WTC11 (cell line): ENCODE data around the gene GALNTL6. TPM values are rescaled to one million over a fixed set of nuclear protein-coding genes. Genes with fewer than 3 reads are reported as not detected.

Experiments
- ATAC-seq: fragments of 200-7000 bp; cut with Tn5 transposase; 2 replicates; pipeline ENCODE4 v1.10.0; 2021; ENCODE audit warnings: mild to moderate bottlenecking, moderate library complexity
- CTCF ChIA-PET: fragments of 300-600 bp; sonication (Branson Sonifier 250); formaldehyde crosslinking; loops from one replicate; lab custom pipeline; 2021; ENCODE audit warnings: antibody characterized with exemption; lab: Charles Lee
- POLR2A ChIA-PET: fragments of 350-600 bp; sonication (Branson Sonifier 250); formaldehyde crosslinking; loops from one replicate; lab custom pipeline; 2021; ENCODE audit warnings: antibody characterized with exemption; lab: Charles Lee
- DNase-seq: peaks from one replicate; pipeline ENCODE4 v3.0.0; 2021; ENCODE audit warnings: low spot score
- H3K27ac Mint-ChIP-seq: 2 replicates; pipeline ENCODE4 v1.8.0; 2021; ENCODE audit warnings: mixed read lengths
- H3K27me3 Mint-ChIP-seq: 2 replicates; pipeline ENCODE4 v1.8.0; 2021; ENCODE audit warnings: low read depth, mild to moderate bottlenecking, moderate library complexity, mixed read lengths
- H3K36me3 Mint-ChIP-seq: 2 replicates; pipeline ENCODE4 v1.8.0; 2021; ENCODE audit warnings: mixed read lengths
- H3K4me1 Mint-ChIP-seq: 2 replicates; pipeline ENCODE4 v1.8.0; 2022; ENCODE audit warnings: mixed read lengths
- H3K4me3 Mint-ChIP-seq: 2 replicates; pipeline ENCODE4 v1.8.0; 2021; ENCODE audit warnings: mild to moderate bottlenecking, moderate library complexity, mixed read lengths
- H3K9me3 Mint-ChIP-seq: 2 replicates; pipeline ENCODE4 v1.8.0; 2021; ENCODE audit warnings: mixed read lengths
- ATF1 ChIP-seq: sonication (generic); formaldehyde crosslinking; IDR thresholded peaks from 2 replicates; pipeline ENCODE4 v1.8.1; 2023; ENCODE audit warnings: mild to moderate bottlenecking, moderate library complexity, missing genetic modification reagents
- CBFB ChIP-seq: sonication (generic); formaldehyde crosslinking; IDR thresholded peaks from 2 replicates; pipeline ENCODE4 v1.8.1; 2022; ENCODE audit warnings: mild to moderate bottlenecking, low read depth, missing genetic modification reagents
- CREB1 ChIP-seq: sonication (generic); formaldehyde crosslinking; IDR thresholded peaks from 2 replicates; pipeline ENCODE4 v1.8.0; 2023; ENCODE audit warnings: mild to moderate bottlenecking, missing genetic modification reagents
- FOXK1 ChIP-seq: sonication (generic); formaldehyde crosslinking; IDR thresholded peaks from 2 replicates; pipeline ENCODE4 v1.8.0; 2022; ENCODE audit warnings: mild to moderate bottlenecking, moderate library complexity, missing genetic modification reagents
- RORB ChIP-seq: fragments of 250-450 bp; sonication (Bioruptor Pico); IDR thresholded peaks from 2 replicates; pipeline ENCODE4 v1.9.0; 2021; ENCODE audit warnings: mild to moderate bottlenecking
- SMAD4 ChIP-seq: sonication (generic); formaldehyde crosslinking; IDR thresholded peaks from 2 replicates; pipeline ENCODE4 v1.8.0; 2022; ENCODE audit warnings: mild to moderate bottlenecking, missing genetic modification reagents
- total RNA-seq: library from RNA; stranded (reverse); gene quantifications from 3 replicates; pipeline ENCODE4 v1.2.3, GENCODE V29; 2021
- TF ChIP-seq, protein P1 (sequence below): sonication (generic); formaldehyde crosslinking; IDR thresholded peaks from 2 replicates; pipeline ENCODE4 v1.8.0; 2022; ENCODE audit warnings: mild to moderate bottlenecking, missing genetic modification reagents
- TF ChIP-seq, protein P2 (sequence below): fragments of 250-450 bp; sonication (Bioruptor Pico); IDR thresholded peaks from 2 replicates; pipeline ENCODE4 v2.1.2; 2022; ENCODE audit warnings: mild to moderate bottlenecking, moderate library complexity
- TF ChIP-seq, protein P3 (sequence below): sonication (generic); formaldehyde crosslinking; IDR thresholded peaks from 2 replicates; pipeline ENCODE4 v1.8.1; 2022; ENCODE audit warnings: low read depth, missing genetic modification reagents, borderline replicate concordance
- TF ChIP-seq, protein P4 (sequence below): sonication (generic); formaldehyde crosslinking; IDR thresholded peaks from 2 replicates; pipeline ENCODE4 v1.8.0; 2022; ENCODE audit warnings: mild to moderate bottlenecking, missing genetic modification reagents
- TF ChIP-seq, protein P5 (sequence below): sonication (generic); formaldehyde crosslinking; conservative IDR thresholded peaks from 2 replicates; pipeline ENCODE4 v1.8.1; 2023; ENCODE audit warnings: mild to moderate bottlenecking, low read depth, missing genetic modification reagents, moderate library complexity
- TF ChIP-seq, protein P6 (sequence below): sonication (generic); formaldehyde crosslinking; IDR thresholded peaks from 2 replicates; pipeline ENCODE4 v1.8.1; 2022; ENCODE audit warnings: missing genetic modification reagents, borderline replicate concordance
- TF ChIP-seq, protein P7 (sequence below): sonication (generic); formaldehyde crosslinking; IDR thresholded peaks from 2 replicates; pipeline ENCODE4 v1.8.0; 2023; ENCODE audit warnings: missing genetic modification reagents, mild to moderate bottlenecking, borderline replicate concordance

Gene GALNTL6
- total RNA-seq, 1 experiment from 2014 or later, result 0.24 TPM

DNA sequence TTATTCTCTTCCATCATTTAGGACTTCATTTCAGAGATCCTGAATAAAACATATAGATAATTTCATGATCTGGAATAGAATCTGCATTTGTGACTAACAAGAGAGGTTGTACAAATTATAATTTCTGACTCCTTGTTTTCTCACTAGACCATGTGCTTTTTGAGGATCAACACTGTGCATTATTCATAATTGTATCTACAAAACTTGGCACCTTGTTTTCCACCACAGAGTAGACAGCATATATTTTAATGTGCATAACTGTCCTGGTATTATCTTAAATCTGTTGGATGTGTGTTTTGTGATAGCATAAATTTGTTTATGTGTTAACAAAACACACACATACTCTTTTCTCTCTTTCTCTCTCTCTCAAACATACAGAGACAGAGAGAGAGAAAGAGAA, 840.5 kb downstream of the GALNTL6 start:
- POLR2A ChIA-PET, result no interaction called here
- DNase-seq, result no peak
- no peak overlapping the region for H3K27ac Mint-ChIP-seq
- H3K9me3 Mint-ChIP-seq, result no peaks in the 10 kb centered on the region
- H3K36me3 Mint-ChIP-seq, result no peaks in the 10 kb centered on the region
- TF ChIP-seq, protein P1, sequence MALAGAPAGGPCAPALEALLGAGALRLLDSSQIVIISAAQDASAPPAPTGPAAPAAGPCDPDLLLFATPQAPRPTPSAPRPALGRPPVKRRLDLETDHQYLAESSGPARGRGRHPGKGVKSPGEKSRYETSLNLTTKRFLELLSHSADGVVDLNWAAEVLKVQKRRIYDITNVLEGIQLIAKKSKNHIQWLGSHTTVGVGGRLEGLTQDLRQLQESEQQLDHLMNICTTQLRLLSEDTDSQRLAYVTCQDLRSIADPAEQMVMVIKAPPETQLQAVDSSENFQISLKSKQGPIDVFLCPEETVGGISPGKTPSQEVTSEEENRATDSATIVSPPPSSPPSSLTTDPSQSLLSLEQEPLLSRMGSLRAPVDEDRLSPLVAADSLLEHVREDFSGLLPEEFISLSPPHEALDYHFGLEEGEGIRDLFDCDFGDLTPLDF (CRISPR knock-in tag), result no peak
- TF ChIP-seq SMAD4 (CRISPR knock-in tag) (no peak), FOXK1 (no peak), CREB1 (no peak), CBFB (CRISPR knock-in tag) (no peak), ATF1 (CRISPR knock-in tag) (no peak), RORB (CRISPR knock-in tag) (no peak)
- TF ChIP-seq, protein P2, sequence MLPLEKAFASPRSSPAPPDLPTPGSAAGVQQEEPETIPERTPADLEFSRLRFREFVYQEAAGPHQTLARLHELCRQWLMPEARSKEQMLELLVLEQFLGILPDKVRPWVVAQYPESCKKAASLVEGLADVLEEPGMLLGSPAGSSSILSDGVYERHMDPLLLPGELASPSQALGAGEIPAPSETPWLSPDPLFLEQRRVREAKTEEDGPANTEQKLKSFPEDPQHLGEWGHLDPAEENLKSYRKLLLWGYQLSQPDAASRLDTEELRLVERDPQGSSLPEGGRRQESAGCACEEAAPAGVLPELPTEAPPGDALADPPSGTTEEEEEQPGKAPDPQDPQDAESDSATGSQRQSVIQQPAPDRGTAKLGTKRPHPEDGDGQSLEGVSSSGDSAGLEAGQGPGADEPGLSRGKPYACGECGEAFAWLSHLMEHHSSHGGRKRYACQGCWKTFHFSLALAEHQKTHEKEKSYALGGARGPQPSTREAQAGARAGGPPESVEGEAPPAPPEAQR (CRISPR knock-in tag), result no peak
- TF ChIP-seq, protein P3, sequence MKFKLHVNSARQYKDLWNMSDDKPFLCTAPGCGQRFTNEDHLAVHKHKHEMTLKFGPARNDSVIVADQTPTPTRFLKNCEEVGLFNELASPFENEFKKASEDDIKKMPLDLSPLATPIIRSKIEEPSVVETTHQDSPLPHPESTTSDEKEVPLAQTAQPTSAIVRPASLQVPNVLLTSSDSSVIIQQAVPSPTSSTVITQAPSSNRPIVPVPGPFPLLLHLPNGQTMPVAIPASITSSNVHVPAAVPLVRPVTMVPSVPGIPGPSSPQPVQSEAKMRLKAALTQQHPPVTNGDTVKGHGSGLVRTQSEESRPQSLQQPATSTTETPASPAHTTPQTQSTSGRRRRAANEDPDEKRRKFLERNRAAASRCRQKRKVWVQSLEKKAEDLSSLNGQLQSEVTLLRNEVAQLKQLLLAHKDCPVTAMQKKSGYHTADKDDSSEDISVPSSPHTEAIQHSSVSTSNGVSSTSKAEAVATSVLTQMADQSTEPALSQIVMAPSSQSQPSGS, result no peak
- TF ChIP-seq, protein P4, sequence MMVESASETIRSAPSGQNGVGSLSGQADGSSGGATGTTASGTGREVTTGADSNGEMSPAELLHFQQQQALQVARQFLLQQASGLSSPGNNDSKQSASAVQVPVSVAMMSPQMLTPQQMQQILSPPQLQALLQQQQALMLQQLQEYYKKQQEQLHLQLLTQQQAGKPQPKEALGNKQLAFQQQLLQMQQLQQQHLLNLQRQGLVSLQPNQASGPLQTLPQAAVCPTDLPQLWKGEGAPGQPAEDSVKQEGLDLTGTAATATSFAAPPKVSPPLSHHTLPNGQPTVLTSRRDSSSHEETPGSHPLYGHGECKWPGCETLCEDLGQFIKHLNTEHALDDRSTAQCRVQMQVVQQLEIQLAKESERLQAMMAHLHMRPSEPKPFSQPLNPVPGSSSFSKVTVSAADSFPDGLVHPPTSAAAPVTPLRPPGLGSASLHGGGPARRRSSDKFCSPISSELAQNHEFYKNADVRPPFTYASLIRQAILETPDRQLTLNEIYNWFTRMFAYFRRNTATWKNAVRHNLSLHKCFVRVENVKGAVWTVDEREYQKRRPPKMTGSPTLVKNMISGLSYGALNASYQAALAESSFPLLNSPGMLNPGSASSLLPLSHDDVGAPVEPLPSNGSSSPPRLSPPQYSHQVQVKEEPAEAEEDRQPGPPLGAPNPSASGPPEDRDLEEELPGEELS (CRISPR knock-in tag), result no peak
- TF ChIP-seq, protein P5, sequence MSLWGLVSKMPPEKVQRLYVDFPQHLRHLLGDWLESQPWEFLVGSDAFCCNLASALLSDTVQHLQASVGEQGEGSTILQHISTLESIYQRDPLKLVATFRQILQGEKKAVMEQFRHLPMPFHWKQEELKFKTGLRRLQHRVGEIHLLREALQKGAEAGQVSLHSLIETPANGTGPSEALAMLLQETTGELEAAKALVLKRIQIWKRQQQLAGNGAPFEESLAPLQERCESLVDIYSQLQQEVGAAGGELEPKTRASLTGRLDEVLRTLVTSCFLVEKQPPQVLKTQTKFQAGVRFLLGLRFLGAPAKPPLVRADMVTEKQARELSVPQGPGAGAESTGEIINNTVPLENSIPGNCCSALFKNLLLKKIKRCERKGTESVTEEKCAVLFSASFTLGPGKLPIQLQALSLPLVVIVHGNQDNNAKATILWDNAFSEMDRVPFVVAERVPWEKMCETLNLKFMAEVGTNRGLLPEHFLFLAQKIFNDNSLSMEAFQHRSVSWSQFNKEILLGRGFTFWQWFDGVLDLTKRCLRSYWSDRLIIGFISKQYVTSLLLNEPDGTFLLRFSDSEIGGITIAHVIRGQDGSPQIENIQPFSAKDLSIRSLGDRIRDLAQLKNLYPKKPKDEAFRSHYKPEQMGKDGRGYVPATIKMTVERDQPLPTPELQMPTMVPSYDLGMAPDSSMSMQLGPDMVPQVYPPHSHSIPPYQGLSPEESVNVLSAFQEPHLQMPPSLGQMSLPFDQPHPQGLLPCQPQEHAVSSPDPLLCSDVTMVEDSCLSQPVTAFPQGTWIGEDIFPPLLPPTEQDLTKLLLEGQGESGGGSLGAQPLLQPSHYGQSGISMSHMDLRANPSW (CRISPR knock-in tag), result no peak
- TF ChIP-seq, protein P6, sequence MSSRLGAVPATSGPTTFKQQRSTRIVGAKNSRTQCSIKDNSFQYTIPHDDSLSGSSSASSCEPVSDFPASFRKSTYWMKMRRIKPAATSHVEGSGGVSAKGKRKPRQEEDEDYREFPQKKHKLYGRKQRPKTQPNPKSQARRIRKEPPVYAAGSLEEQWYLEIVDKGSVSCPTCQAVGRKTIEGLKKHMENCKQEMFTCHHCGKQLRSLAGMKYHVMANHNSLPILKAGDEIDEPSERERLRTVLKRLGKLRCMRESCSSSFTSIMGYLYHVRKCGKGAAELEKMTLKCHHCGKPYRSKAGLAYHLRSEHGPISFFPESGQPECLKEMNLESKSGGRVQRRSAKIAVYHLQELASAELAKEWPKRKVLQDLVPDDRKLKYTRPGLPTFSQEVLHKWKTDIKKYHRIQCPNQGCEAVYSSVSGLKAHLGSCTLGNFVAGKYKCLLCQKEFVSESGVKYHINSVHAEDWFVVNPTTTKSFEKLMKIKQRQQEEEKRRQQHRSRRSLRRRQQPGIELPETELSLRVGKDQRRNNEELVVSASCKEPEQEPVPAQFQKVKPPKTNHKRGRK (CRISPR knock-in tag), result no peak
- TF ChIP-seq, all 79 proteins: peak for 0
- H3K4me1 Mint-ChIP-seq, result peaks cover 26% of the 10 kb centered on the region
- H3K27me3 Mint-ChIP-seq, result no peaks in the 10 kb centered on the region
- CTCF ChIA-PET, result no interaction called here
- no peak overlapping the region for H3K4me3 Mint-ChIP-seq
- ATAC-seq, result no peak

DNA sequence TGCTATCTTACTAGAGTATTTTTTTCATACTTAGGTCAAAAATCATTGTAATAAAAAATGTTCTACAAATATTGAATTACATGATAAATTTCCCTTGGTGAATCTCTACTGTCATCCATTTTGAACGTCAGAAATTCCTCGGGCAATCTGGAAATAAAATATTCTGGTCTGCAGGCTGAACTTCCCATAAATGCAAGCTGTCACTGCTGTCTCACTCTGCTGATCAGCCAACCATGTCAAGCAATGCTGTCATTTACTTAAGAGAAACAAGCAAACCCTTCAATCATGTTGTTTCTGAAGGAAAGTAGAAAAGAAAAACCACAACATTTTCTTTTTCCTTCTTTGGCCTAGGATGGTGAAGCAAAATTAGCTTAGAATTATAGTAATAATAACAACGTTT, 841.3 kb downstream of the GALNTL6 start:
- ATAC-seq, result no peak
- CTCF ChIA-PET, result no interaction called here

More for the DNA sequence above, 841.3 kb downstream of the GALNTL6 start:
- TF ChIP-seq, protein P7, sequence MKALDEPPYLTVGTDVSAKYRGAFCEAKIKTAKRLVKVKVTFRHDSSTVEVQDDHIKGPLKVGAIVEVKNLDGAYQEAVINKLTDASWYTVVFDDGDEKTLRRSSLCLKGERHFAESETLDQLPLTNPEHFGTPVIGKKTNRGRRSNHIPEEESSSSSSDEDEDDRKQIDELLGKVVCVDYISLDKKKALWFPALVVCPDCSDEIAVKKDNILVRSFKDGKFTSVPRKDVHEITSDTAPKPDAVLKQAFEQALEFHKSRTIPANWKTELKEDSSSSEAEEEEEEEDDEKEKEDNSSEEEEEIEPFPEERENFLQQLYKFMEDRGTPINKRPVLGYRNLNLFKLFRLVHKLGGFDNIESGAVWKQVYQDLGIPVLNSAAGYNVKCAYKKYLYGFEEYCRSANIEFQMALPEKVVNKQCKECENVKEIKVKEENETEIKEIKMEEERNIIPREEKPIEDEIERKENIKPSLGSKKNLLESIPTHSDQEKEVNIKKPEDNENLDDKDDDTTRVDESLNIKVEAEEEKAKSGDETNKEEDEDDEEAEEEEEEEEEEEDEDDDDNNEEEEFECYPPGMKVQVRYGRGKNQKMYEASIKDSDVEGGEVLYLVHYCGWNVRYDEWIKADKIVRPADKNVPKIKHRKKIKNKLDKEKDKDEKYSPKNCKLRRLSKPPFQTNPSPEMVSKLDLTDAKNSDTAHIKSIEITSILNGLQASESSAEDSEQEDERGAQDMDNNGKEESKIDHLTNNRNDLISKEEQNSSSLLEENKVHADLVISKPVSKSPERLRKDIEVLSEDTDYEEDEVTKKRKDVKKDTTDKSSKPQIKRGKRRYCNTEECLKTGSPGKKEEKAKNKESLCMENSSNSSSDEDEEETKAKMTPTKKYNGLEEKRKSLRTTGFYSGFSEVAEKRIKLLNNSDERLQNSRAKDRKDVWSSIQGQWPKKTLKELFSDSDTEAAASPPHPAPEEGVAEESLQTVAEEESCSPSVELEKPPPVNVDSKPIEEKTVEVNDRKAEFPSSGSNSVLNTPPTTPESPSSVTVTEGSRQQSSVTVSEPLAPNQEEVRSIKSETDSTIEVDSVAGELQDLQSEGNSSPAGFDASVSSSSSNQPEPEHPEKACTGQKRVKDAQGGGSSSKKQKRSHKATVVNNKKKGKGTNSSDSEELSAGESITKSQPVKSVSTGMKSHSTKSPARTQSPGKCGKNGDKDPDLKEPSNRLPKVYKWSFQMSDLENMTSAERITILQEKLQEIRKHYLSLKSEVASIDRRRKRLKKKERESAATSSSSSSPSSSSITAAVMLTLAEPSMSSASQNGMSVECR (CRISPR knock-in tag), result no peak
- Mint-ChIP-seq H3K27me3 (no peaks in the 10 kb centered on the region), H3K4me1 (peaks cover 25% of the 10 kb centered on the region), H3K9me3 (no peaks in the 10 kb centered on the region), H3K36me3 (no peaks in the 10 kb centered on the region), H3K27ac (no peak overlapping the region), H3K4me3 (no peak overlapping the region)
- POLR2A ChIA-PET, result no interaction called here
- DNase-seq, result no peak
